Measurements from ENCODE around the gene RNU7-1.
A peak's percentile ranks its signal among the peaks of the same experiment; 100 is the strongest.
"Not testable (repeated sequence)": the region's sequence is repeated elsewhere in the genome, so short reads cannot be mapped to it uniquely, and the experiment has no call there.

RNU7-1 gene

DNA sequence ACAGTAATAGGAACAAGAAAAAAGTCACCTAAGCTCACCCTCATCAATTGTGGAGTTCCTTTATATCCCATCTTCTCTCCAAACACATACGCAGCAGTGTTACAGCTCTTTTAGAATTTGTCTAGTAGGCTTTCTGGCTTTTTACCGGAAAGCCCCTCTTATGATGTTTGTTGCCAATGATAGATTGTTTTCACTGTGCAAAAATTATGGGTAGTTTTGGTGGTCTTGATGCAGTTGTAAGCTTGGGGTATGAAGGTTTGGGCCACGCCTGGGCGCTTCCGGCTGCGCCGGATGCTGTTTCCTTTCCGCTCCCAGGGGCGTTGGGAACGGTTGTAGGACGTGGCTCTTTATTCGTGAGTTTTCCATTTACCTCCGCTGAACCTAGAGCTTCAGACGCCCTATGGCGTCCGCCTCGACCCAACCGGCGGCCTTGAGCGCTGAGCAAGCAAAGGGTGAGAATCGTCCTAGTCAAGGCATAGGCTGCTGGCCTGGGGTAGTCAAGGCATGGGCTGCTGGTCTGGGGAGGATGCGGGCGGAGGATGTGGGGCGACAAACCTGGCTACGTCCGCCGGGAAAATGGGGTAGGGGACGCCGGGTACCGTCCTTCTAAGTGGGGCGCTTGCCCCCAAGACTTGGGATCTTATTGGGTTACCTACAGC, at the start of gene RNU7-1, which contains the start of gene C12orf57:
Gene RNU7-1, plus strand, starts transcription at position 95 of the 659 bp plus-strand sequence.
Gene C12orf57, plus strand, starts transcription at position 301 of the 659 bp plus-strand sequence. Its CDS starts 100 bp downstream, at position 401.
- DNase-seq = peak in 43 of 56 donors; percentile 32 to 96 (median 66)

- DNase-seq = no peak
Measured at GRCh38 chr12:6894321-6894720, 49.3 kb upstream of the RNU7-1 start.

DNA sequence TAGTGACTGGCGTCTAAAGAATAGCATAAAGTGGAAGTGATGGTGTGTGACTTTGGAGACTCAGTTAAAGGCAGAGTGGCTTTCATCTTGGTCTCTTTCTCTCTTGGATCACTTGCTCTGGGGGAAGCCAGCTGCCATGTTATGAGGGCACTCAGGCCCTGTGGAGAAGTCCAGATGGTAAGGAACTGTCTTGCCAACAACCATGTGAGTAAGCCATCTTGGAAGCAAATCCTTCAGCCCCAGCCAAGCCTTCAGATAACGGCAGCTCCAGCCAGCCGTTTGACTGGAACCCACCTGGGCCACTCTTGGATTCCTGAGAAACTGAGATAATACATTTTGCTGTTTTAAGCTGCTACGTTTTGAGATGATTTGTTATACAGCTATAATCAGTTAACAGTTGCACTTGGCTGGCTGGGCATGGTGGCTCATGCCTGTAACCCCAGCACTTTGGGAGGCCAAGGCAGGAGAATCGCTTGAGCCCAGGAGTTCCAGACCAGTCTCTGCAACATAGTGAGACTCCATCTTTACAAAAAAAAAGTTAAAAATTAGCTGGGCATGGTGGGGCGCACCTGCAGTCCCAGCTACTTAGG, 46.7 kb upstream of the RNU7-1 start:
- no peak for DNase-seq

- DNase-seq = no peak
Measured at GRCh38 chr12:6899427-6899826, 44.2 kb upstream of the RNU7-1 start.

DNA sequence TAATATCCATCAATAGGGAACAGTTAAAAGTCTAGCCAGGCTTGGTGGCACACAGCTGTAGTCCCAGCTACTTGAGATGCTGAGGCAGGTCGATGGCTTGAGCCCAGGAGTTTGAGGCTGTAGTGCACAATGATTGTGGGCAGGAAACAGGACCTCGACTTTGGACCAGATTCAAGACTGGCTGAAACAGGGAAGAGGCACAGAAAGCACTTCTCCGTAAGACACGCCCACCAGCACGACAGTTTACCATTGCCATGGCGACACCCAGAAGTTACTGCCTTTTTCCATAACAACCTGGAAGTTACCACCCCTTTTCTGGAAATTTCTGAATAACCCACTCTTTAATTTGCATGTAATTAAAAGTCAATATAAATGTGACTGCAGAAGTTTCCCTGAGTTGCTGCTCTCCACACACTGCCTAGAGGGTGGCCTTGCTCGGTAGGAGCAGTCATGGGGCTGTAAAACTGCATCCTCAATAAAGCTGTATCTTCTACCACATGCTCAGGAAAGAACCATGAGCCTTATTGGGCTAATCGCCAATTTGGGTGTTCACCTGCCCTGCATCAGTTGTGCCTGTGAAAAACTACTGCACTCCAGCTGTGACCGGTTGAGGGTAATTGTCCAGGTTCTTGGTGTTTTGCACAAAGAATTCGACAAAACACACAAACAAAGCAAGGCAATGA, 43.6 kb upstream of the RNU7-1 start:
- DNase-seq = peak in 41 of 56 donors; percentile 10 to 84 (median 41)

DNA sequence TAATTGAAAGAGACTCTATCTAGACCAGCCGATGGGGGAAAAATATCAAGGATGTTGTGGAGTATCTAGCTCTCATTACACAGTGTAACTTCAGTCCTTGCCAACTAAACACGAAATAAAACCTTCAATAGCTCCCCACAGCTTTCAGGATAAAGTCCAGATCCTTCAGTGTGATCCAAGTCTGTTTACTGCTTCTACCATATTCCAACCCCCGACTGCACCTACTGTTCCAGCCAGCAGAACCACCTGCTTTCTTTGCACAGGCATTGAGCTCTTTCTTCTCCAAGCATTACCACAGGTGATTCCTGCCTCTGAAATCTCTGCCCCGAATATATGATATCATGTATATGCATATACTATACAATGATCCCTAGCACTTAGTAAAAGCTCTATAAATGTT, 41.2 kb upstream of the RNU7-1 start:
- DNase-seq = no peak

- DNase-seq = no peak
Measured at GRCh38 chr12:6903722-6904121, 39.9 kb upstream of the RNU7-1 start.

GRCh38 chr12:6904280-6905276, 39.0 kb upstream of the RNU7-1 start, which contains the start of gene LRRC23:
Gene LRRC23, plus strand, starts transcription at chr12:6904822. Its CDS starts 812 bp downstream, at chr12:6905634.
- peak; percentile 86 to 99 (median 95) for DNase-seq

DNA sequence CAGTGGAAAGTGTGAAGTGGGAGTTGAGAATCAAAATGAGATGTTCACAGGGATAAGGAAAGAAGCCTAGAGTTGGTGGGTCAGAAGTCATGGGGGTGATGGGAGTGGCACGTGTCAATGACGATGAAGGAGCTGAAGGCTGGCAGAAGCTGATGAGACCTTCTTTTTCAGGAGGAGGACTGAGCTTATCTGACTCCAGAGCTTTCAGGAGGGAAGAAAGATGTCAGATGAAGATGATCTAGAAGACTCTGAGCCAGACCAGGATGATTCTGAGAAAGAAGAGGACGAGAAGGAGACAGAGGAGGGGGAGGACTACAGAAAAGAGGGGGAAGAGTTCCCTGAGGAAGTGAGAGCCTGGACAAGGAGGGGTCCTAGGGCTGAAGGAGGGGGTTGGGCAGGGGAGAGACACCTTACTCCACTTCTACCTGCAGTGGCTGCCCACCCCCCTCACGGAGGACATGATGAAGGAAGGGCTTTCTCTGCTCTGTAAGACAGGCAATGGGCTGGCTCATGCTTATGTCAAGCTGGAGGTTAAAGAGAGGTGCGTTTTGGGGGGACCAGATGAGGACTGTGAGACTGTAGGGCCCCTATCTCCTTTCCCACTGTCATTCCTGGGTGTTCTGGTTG, 38.1 kb upstream of the RNU7-1 start:
- DNase-seq = no peak

GRCh38 chr12:6908141-6908540, 35.5 kb upstream of the RNU7-1 start:
- not testable (repeated sequence) for DNase-seq

- no peak for DNase-seq
Measured at GRCh38 chr12:6909421-6910145, 34.0 kb upstream of the RNU7-1 start.

DNA sequence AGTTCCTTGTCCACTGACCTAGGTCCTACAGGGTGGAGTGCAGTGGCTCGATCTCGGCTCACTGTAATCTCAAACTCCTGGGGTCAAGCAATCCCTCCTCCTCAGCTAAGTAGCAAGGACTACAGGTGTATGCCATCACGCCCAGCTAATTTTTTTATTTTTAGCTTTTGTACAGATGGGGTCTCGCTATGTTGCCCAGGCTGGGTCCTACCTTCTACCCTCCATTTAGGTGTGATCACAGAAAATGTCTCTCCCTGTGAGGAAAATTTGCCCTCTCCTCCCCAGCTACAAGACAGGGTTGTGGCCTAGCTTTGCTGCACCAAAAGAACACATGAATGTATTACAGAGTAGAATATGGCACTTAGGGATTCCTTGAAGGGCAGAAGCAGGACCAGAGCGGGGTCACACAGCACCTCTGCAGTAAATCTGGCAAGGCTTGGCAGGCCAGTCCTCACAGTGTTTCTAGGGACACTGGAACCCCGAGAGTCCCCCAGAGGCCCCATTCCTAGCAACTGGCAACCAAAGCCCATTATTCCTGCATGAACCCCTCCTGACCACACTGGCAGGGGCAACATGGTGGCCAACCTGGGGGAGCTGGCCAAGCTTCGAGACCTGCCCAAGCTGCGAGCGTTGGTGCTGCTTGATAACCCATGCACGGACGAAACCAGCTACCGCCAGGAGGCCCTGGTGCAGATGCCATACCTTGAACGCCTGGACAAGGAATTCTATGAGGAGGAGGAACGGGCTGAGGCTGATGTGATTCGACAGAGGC, 31.3 kb upstream of the RNU7-1 start:
- DNase-seq = no peak

DNA sequence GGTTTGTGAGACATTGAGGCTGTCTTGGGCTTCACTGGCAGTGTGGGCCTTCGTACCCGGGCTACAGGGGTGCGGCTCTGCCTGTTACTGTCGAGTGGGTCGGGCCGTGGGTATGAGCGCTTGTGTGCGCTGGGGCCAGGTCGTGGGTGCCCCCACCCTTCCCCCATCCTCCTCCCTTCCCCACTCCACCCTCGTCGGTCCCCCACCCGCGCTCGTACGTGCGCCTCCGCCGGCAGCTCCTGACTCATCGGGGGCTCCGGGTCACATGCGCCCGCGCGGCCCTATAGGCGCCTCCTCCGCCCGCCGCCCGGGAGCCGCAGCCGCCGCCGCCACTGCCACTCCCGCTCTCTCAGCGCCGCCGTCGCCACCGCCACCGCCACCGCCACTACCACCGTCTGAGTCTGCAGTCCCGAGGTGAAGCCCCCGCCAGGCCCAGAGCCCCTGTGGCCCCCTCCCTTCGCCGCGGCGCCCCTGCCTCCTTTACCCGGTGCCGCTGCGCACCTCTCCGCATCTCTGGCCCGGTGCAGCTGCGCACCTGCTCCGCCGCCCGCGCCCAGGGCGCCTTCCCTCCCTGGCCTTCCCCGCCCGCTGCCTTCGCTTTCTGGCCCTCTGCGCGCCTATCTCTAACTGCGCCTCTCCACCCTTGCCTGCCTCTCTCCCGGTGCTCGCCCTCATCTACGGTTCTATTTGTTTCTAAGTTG, 29.2 kb upstream of the RNU7-1 start, which contains the start of gene ENO2:
Gene ENO2, plus strand, starts transcription at position 335 of the 701 bp plus-strand sequence. CDS start 1,253 bp downstream, outside the sequence.
- peak in 50 of 56 donors; percentile 23 to 87 (median 70) for DNase-seq

DNA sequence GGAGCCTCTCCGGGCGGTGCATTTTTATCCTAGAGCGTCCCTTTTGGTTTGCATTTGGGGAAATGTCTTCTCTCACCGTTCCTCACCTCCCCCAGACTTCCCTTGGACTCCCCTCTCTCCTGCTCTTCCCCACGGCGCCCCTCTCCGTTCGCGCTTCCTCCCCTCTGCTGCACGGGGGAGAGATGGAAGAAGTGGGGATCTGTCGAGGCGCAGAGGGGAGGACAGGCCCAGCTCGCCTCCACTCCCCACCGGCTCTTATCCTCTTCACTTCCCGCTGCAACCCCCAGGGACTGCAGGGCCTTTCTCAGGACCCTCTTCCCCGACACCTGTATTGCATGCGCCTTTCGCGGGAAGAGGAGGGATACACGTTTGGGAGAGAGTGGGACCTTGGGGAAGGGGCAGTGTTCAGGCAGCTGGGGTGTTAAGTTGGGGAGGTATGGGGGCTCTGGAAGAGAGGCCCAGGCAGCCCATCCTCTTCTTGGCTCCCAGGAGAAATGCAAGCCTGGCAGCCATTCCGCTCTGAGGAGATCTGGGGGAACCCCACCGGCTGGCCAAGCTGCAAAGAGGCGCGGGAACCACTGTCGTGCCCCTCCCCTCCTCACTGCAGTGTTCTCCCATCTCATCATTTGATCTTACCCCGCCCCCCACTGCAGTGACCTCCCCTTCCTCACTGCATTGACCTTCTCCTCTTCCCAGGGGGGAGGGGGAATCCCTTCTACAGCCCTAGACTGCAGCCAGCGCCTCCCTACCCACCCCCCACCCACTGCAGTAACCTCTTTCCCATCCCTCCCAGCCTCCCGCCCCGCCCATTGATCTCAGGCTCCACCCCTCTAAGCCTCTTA, 28.4 kb upstream of the RNU7-1 start:
- DNase-seq = peak in 6 of 56 donors; percentile 22 to 74 (median 35)

- no peak for DNase-seq
Measured at GRCh38 chr12:6915789-6916285, 27.8 kb upstream of the RNU7-1 start.

DNA sequence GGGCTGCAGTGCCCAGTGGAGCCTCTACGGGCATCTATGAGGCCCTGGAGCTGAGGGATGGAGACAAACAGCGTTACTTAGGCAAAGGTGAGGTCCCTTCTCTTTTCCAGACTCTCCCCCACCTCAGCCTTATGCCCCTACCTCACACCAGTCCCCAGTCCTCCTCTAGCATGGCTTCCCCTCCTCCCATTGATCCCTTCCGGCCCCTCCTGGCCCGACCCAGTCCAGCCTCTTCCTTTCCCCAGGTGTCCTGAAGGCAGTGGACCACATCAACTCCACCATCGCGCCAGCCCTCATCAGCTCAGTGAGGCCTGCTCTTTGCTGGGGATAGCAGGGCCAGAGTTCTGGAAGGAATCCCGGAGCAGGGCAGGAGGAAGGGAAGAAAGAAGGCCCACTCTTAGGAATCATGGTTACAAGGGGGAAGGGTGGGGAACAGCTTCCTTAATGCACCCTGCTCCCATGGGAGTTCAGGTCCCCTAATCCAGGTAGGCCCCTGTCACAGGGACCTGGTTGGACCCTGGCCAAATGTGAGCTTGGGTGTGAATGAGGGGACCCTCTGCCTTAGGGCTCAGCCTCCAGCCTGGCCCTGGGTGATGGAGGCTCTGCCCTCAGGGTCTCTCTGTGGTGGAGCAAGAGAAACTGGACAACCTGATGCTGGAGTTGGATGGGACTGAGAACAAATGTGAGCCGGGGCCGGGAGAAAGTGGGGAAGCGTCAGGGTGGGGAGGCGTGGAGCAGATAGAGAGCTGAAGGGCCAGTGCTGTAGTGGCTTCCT, 27.0 kb upstream of the RNU7-1 start:
- DNase-seq = no peak

Measured in amygdala (tissue), 56 donors.